ENCODE measurements around the gene ELAVL3.

GRCh38 chr19:11451871-11452619 is 28.8 kb downstream of the ELAVL3 start:
- TF ChIP-seq, protein P1, sequence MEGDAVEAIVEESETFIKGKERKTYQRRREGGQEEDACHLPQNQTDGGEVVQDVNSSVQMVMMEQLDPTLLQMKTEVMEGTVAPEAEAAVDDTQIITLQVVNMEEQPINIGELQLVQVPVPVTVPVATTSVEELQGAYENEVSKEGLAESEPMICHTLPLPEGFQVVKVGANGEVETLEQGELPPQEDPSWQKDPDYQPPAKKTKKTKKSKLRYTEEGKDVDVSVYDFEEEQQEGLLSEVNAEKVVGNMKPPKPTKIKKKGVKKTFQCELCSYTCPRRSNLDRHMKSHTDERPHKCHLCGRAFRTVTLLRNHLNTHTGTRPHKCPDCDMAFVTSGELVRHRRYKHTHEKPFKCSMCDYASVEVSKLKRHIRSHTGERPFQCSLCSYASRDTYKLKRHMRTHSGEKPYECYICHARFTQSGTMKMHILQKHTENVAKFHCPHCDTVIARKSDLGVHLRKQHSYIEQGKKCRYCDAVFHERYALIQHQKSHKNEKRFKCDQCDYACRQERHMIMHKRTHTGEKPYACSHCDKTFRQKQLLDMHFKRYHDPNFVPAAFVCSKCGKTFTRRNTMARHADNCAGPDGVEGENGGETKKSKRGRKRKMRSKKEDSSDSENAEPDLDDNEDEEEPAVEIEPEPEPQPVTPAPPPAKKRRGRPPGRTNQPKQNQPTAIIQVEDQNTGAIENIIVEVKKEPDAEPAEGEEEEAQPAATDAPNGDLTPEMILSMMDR (IDR thresholded peaks at IDR 0.05) = no peak
- no peak for TF ChIP-seq POLR2A (IDR thresholded peaks at IDR 0.05)
